Measurements from ENCODE around the gene PDF. TPM values are rescaled to one million over a fixed set of nuclear protein-coding genes. Genes with fewer than 3 reads are reported as not detected.

The PDF gene
- total RNA-seq, 1 donor from 2014 or later, result 15.3 TPM

GRCh38 chr16:69316595-69317034 lies 13.8 kb downstream of the PDF start:
- Mint-ChIP-seq H3K27ac (ENCODE audit: unreplicated experiment) (no peak overlapping the region), H3K27me3 (ENCODE audit: low read depth) (no peaks in the 10 kb centered on the region), H3K9me3 (ENCODE audit: low read depth) (no peaks in the 10 kb centered on the region), H3K4me3 (ENCODE audit: unreplicated experiment) (no peak overlapping the region), H3K36me3 (ENCODE audit: low read depth) (peaks cover 30% of the 10 kb centered on the region), H3K4me1 (ENCODE audit: low read depth) (peaks cover 10% of the 10 kb centered on the region)
- no peak for TF ChIP-seq CTCF (IDR thresholded peaks at IDR 0.05)
- peak; percentile 77 for DNase-seq (ENCODE audit: low spot score)

GRCh38 chr16:69315486-69316311 lies 14.7 kb downstream of the PDF start:
- H3K4me1 Mint-ChIP-seq (ENCODE audit: low read depth), result peaks cover 12% of the 10 kb centered on the region
- H3K4me3 Mint-ChIP-seq (ENCODE audit: unreplicated experiment), result no peak overlapping the region
- no peak for TF ChIP-seq CTCF (IDR thresholded peaks at IDR 0.05)
- peaks cover 22% of the 10 kb centered on the region for H3K36me3 Mint-ChIP-seq (ENCODE audit: low read depth)
- no peaks in the 10 kb centered on the region for H3K27me3 Mint-ChIP-seq (ENCODE audit: low read depth)
- peak; percentile 71 for DNase-seq (ENCODE audit: low spot score)
- H3K9me3 Mint-ChIP-seq (ENCODE audit: low read depth), result no peaks in the 10 kb centered on the region
- no peak overlapping the region for H3K27ac Mint-ChIP-seq (ENCODE audit: unreplicated experiment)

- Mint-ChIP-seq H3K27me3 (ENCODE audit: low read depth) (no peaks in the 10 kb centered on the region), H3K4me1 (ENCODE audit: low read depth) (peaks cover 17% of the 10 kb centered on the region), H3K9me3 (ENCODE audit: low read depth) (no peaks in the 10 kb centered on the region), H3K36me3 (ENCODE audit: low read depth) (peaks cover 19% of the 10 kb centered on the region), H3K4me3 (ENCODE audit: unreplicated experiment) (no peak overlapping the region), H3K27ac (ENCODE audit: unreplicated experiment) (no peak overlapping the region)
- no peak for TF ChIP-seq CTCF (IDR thresholded peaks at IDR 0.05)
- DNase-seq (ENCODE audit: low spot score), result peak; percentile 35
Measured at GRCh38 chr16:69314534-69314933, 15.9 kb downstream of the PDF start.

- peak overlapping the region; percentile 48 for H3K4me3 Mint-ChIP-seq (ENCODE audit: unreplicated experiment)
- H3K27ac Mint-ChIP-seq (ENCODE audit: unreplicated experiment), result no peak overlapping the region
- H3K9me3 Mint-ChIP-seq (ENCODE audit: low read depth), result no peaks in the 10 kb centered on the region
- H3K27me3 Mint-ChIP-seq (ENCODE audit: low read depth), result no peaks in the 10 kb centered on the region
- H3K36me3 Mint-ChIP-seq (ENCODE audit: low read depth), result peaks cover 18% of the 10 kb centered on the region
- peaks cover 17% of the 10 kb centered on the region for H3K4me1 Mint-ChIP-seq (ENCODE audit: low read depth)
- DNase-seq (ENCODE audit: low spot score), result no peak
- no peak for TF ChIP-seq CTCF (IDR thresholded peaks at IDR 0.05)
Measured at GRCh38 chr16:69313469-69313868, 16.9 kb downstream of the PDF start.

- H3K4me1 Mint-ChIP-seq (ENCODE audit: low read depth), result peaks cover 17% of the 10 kb centered on the region
- peak overlapping the region; percentile 94 for H3K27ac Mint-ChIP-seq (ENCODE audit: unreplicated experiment)
- peaks cover 16% of the 10 kb centered on the region for H3K36me3 Mint-ChIP-seq (ENCODE audit: low read depth)
- DNase-seq (ENCODE audit: low spot score), result peak; percentile 79
- no peaks in the 10 kb centered on the region for H3K9me3 Mint-ChIP-seq (ENCODE audit: low read depth)
- H3K4me3 Mint-ChIP-seq (ENCODE audit: unreplicated experiment), result peak overlapping the region; percentile 98
- no peak for TF ChIP-seq CTCF (IDR thresholded peaks at IDR 0.05)
- H3K27me3 Mint-ChIP-seq (ENCODE audit: low read depth), result no peaks in the 10 kb centered on the region
Measured at GRCh38 chr16:69311533-69312387, 18.6 kb downstream of the PDF start.
